Progenitor cell of endocrine pancreas (in vitro differentiated cells): ENCODE data around the gene CTNNAL1. TPM values are rescaled to one million over a fixed set of nuclear protein-coding genes. Genes with fewer than 3 reads are reported as not detected.

ENCODE experiments used
- DNase-seq: peaks from one replicate; pipeline ENCODE4 v3.0.0; 2021; ENCODE audit warnings: low spot score; ENCODE audit not compliant: unreplicated experiment
- H3K27ac Mint-ChIP-seq: 2 replicates; pipeline ENCODE4 v1.8.0; 2021; ENCODE audit warnings: mild to moderate bottlenecking, moderate library complexity, mixed read lengths
- H3K27me3 Mint-ChIP-seq: 2 replicates; pipeline ENCODE4 v1.8.0; 2021; ENCODE audit warnings: mixed read lengths
- H3K36me3 Mint-ChIP-seq: 2 replicates; pipeline ENCODE4 v1.8.0; 2022; ENCODE audit warnings: mixed read lengths; ENCODE audit not compliant: insufficient read depth
- H3K4me1 Mint-ChIP-seq: 2 replicates; pipeline ENCODE4 v1.8.0; 2021; ENCODE audit warnings: low read depth, mixed read lengths
- H3K4me3 Mint-ChIP-seq: 2 replicates; pipeline ENCODE4 v1.8.0; 2021; ENCODE audit warnings: low read depth, mild to moderate bottlenecking, moderate library complexity, mixed read lengths
- H3K9me3 Mint-ChIP-seq: 2 replicates; pipeline ENCODE4 v1.8.0; 2021; ENCODE audit warnings: low read depth, mixed read lengths
- CTCF ChIP-seq: fragments of 200-600 bp; sonication (generic); IDR thresholded peaks from one replicate; pipeline ENCODE4 v1.5.0; 2021; ENCODE audit warnings: antibody characterized with exemption, mild to moderate bottlenecking; ENCODE audit not compliant: unreplicated experiment
- total RNA-seq: library from RNA; stranded (reverse); gene quantifications from 2 replicates; pipeline ENCODE4 v1.2.1, GENCODE V29; 2021

The CTNNAL1 gene
- total RNA-seq, 1 donor from 2014 or later: 42.8 TPM

DNA sequence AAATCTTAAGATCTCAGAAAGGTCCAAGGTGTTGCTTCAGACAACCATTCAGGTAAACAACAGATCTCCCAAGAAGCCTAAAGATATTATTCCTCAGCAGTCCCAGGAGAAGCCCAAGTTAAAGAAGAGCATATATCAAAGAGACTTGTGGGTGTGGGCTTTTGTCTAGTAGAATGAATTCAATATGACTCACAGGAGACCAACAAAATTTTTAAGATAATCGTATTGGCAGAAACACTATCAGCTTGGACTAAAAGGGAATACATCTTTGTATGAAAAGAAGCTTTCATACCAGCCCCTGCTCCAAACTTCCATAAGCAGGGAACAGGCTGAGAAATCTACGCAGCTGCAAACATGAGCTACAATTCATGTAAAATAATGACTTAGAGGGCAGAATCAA, 10.2 kb downstream of the CTNNAL1 start:
- Mint-ChIP-seq H3K27me3 (no peaks in the 10 kb centered on the region), H3K4me1 (peaks cover 5% of the 10 kb centered on the region), H3K36me3 (peaks cover 27% of the 10 kb centered on the region), H3K9me3 (peaks cover 17% of the 10 kb centered on the region), H3K4me3 (no peak overlapping the region), H3K27ac (no peak overlapping the region)
- DNase-seq: no peak
- TF ChIP-seq CTCF: no peak

DNA sequence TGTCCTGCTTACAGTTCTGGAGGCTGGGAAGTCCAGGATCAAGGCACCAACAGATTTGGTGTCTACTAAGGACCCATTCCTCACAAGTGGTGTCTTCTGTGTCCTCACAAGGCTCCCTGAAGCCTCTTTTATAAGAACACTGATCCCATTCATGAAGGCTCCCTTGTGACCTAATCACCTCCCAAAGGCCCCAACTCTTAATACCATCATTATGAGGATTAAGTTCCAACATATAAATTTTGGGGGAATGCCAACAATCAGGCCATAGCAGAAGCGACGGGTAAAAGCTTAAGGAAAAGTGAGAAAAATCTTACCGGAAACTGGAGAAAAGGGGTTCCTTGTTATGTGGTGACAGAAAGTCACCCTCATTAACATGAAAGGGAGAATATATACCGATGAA, 11.2 kb downstream of the CTNNAL1 start:
- Mint-ChIP-seq H3K27ac (no peak overlapping the region), H3K4me3 (no peak overlapping the region), H3K9me3 (peaks cover 17% of the 10 kb centered on the region), H3K36me3 (peaks cover 29% of the 10 kb centered on the region), H3K4me1 (peaks cover 10% of the 10 kb centered on the region), H3K27me3 (no peaks in the 10 kb centered on the region)
- TF ChIP-seq CTCF: no peak
- DNase-seq: no peak

DNA sequence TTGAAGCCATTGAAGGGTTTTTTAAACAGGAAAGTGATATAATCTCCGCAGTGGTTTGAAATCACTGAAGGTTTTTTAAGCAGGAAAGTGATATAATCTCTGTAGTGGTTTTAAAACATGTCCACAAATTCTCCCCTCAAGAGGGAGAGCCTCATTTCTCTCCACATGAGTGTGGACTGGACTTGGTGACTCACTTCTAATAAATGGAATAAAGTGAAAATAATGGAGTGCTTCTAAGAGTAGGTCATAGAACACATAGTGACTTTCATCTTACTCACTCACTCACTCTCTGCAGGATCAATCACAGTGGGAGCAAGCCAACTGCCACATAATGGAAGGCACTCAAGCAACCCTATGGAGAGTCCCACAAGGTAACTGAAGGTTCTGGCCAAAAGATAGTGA, 12.0 kb downstream of the CTNNAL1 start:
- no peaks in the 10 kb centered on the region for H3K27me3 Mint-ChIP-seq
- peaks cover 17% of the 10 kb centered on the region for H3K9me3 Mint-ChIP-seq
- no peak for DNase-seq
- H3K4me1 Mint-ChIP-seq: peaks cover 12% of the 10 kb centered on the region
- peaks cover 29% of the 10 kb centered on the region for H3K36me3 Mint-ChIP-seq
- no peak overlapping the region for H3K27ac Mint-ChIP-seq
- no peak overlapping the region for H3K4me3 Mint-ChIP-seq
- TF ChIP-seq CTCF: no peak

- no peak overlapping the region for H3K4me3 Mint-ChIP-seq
- no peak for DNase-seq
- H3K36me3 Mint-ChIP-seq: peaks cover 12% of the 10 kb centered on the region
- no peaks in the 10 kb centered on the region for H3K27me3 Mint-ChIP-seq
- no peak overlapping the region for H3K27ac Mint-ChIP-seq
- H3K4me1 Mint-ChIP-seq: peaks cover 12% of the 10 kb centered on the region
- peaks cover under 1% of the 10 kb centered on the region for H3K9me3 Mint-ChIP-seq
- TF ChIP-seq CTCF: no peak
These were observed 16.2 kb downstream of the CTNNAL1 start for GRCh38 chr9:108997112-108997511.

GRCh38 chr9:108996643-108997042, 16.7 kb downstream of the CTNNAL1 start:
- DNase-seq: no peak
- no peak for TF ChIP-seq CTCF
- Mint-ChIP-seq H3K9me3 (no peaks in the 10 kb centered on the region), H3K27me3 (no peaks in the 10 kb centered on the region), H3K4me3 (no peak overlapping the region), H3K36me3 (peaks cover 10% of the 10 kb centered on the region), H3K27ac (no peak overlapping the region), H3K4me1 (peaks cover 14% of the 10 kb centered on the region)
